ENCODE measurements around the gene NXF1. TPM values are rescaled to one million over a fixed set of nuclear protein-coding genes. Genes with fewer than 3 reads are reported as not detected.
"Not testable (repeated sequence)": the region's sequence is repeated elsewhere in the genome, so short reads cannot be mapped to it uniquely, and the experiment has no call there.

NXF1 gene
- total RNA-seq, 1 donor from 2014 or later: 85.7 TPM

GRCh38 chr11:62832336-62833234 is 27.3 kb upstream of the NXF1 start, which contains the start of gene TEX54:
Gene TEX54, minus strand, starts transcription at chr11:62832841.
- DNase-seq (ENCODE audit: low spot score): peak; percentile 14

- peak; percentile 100 for DNase-seq (ENCODE audit: low spot score)
Observed at GRCh38 chr11:62831520-62832335, 26.5 kb upstream of the NXF1 start, which contains the start of gene STX5. Gene STX5, minus strand, starts transcription at chr11:62832051. Its CDS starts 808 bp downstream, at chr11:62831243.

- no peak for DNase-seq (ENCODE audit: low spot score)
Observed at GRCh38 chr11:62830904-62831519, 25.8 kb upstream of the NXF1 start.

GRCh38 chr11:62828130-62828529 is 22.9 kb upstream of the NXF1 start:
- not testable (repeated sequence) for DNase-seq (ENCODE audit: low spot score)

GRCh38 chr11:62823677-62824076 is 18.4 kb upstream of the NXF1 start:
- no peak for DNase-seq (ENCODE audit: low spot score)

- no peak for DNase-seq (ENCODE audit: low spot score)
Observed at GRCh38 chr11:62817129-62817528, 11.9 kb upstream of the NXF1 start.

- DNase-seq (ENCODE audit: low spot score): no peak
Observed at GRCh38 chr11:62816557-62816956, 11.3 kb upstream of the NXF1 start.

- DNase-seq (ENCODE audit: low spot score): no peak
Observed at GRCh38 chr11:62811659-62812058, 6.4 kb upstream of the NXF1 start.

- no peak for DNase-seq (ENCODE audit: low spot score)
Observed at GRCh38 chr11:62810748-62811147, 5.5 kb upstream of the NXF1 start.

GRCh38 chr11:62806611-62807121 is 1.4 kb upstream of the NXF1 start:
- no peak for DNase-seq (ENCODE audit: low spot score)

- DNase-seq (ENCODE audit: low spot score): no peak
Observed at GRCh38 chr11:62805961-62806441, 761 bp upstream of the NXF1 start.

GRCh38 chr11:62804310-62805075 is 747 bp downstream of the NXF1 start:
- DNase-seq (ENCODE audit: low spot score): no peak

- no peak for DNase-seq (ENCODE audit: low spot score)
Observed at GRCh38 chr11:62801071-62801470, 4.2 kb downstream of the NXF1 start.

GRCh38 chr11:62799486-62799885 is 5.8 kb downstream of the NXF1 start:
- no peak for DNase-seq (ENCODE audit: low spot score)

GRCh38 chr11:62796281-62796680 is 9.0 kb downstream of the NXF1 start:
- no peak for DNase-seq (ENCODE audit: low spot score)

- no peak for DNase-seq (ENCODE audit: low spot score)
Observed at GRCh38 chr11:62794201-62794775, 11.0 kb downstream of the NXF1 start.

- DNase-seq (ENCODE audit: low spot score): no peak
Observed at GRCh38 chr11:62792202-62792575, 13.1 kb downstream of the NXF1 start.

- DNase-seq (ENCODE audit: low spot score): peak; percentile 87
Observed at GRCh38 chr11:62791501-62792201, 13.6 kb downstream of the NXF1 start, which contains the start of gene TMEM223. Gene TMEM223, minus strand, starts transcription at chr11:62792006. Its CDS starts 12 bp downstream, at chr11:62791994.

GRCh38 chr11:62789576-62789975 is 15.7 kb downstream of the NXF1 start:
- no peak for DNase-seq (ENCODE audit: low spot score)

GRCh38 chr11:62788991-62789390 is 16.2 kb downstream of the NXF1 start:
- no peak for DNase-seq (ENCODE audit: low spot score)
